Trophoblast cell (in vitro differentiated cells and primary cell): ENCODE measurements around the gene SAE1.
"Not testable (repeated sequence)": the region's sequence is repeated elsewhere in the genome, so short reads cannot be mapped to it uniquely, and the experiment has no call there.

Source experiments
- DNase-seq, 2 donors: peaks; one replicate each; pipeline ENCODE4 v3.0.0-alpha.2; 2016
- H2AFZ ChIP-seq: 2 replicates; pipeline ENCODE4 v1.6.1; 2013; ENCODE audit warnings: low read length, moderate library complexity, mild to moderate bottlenecking; ENCODE audit not compliant: insufficient read depth, poor library complexity
- H2AK5ac ChIP-seq: 2 replicates; pipeline ENCODE4 v1.6.1; 2013; ENCODE audit warnings: mild to moderate bottlenecking, low read length
- H2BK120ac ChIP-seq: 2 replicates; pipeline ENCODE4 v1.6.1; 2013; ENCODE audit warnings: low read length, mild to moderate bottlenecking, moderate library complexity; ENCODE audit not compliant: insufficient read depth, poor library complexity
- H2BK12ac ChIP-seq: 2 replicates; pipeline ENCODE4 v1.6.1; 2013; ENCODE audit warnings: mild to moderate bottlenecking, low read length, moderate library complexity
- H2BK5ac ChIP-seq: 2 replicates; pipeline ENCODE4 v1.6.1; 2013; ENCODE audit warnings: low read length, low read depth, moderate library complexity, mild to moderate bottlenecking; ENCODE audit not compliant: poor library complexity
- H3K14ac ChIP-seq: 2 replicates; pipeline ENCODE4 v1.6.1; 2013; ENCODE audit warnings: mild to moderate bottlenecking, low read length
- H3K18ac ChIP-seq: 2 replicates; pipeline ENCODE4 v1.6.1; 2013; ENCODE audit warnings: mild to moderate bottlenecking, low read length
- H3K23ac ChIP-seq: 2 replicates; pipeline ENCODE4 v1.6.1; 2013; ENCODE audit warnings: low read length
- H3K27ac ChIP-seq: 2 replicates; pipeline ENCODE4 v1.5.1; 2013; ENCODE audit warnings: low read depth, mild to moderate bottlenecking, inconsistent platforms, low read length, moderate library complexity
- H3K27me3 ChIP-seq: 2 replicates; pipeline ENCODE4 v1.6.1; 2013; ENCODE audit warnings: inconsistent platforms, mild to moderate bottlenecking, low read length, moderate library complexity; ENCODE audit not compliant: insufficient read depth
- H3K36me3 ChIP-seq, 2 experiments: 1 replicate in 1 of 2; 2 replicates in 1 of 2; pipeline ENCODE4 v1.6.1; 2013; ENCODE audit warnings: low read length in 2 of 2, mild to moderate bottlenecking in 2 of 2, moderate library complexity in 1 of 2; ENCODE audit not compliant: insufficient read depth in 2 of 2, control insufficient read depth in 1 of 2
- H3K4ac ChIP-seq: 2 replicates; pipeline ENCODE4 v1.6.1; 2013; ENCODE audit warnings: low read depth, mild to moderate bottlenecking, low read length, moderate library complexity
- H3K4me1 ChIP-seq, 2 experiments: 1 replicate in 1 of 2; 2 replicates in 1 of 2; pipeline ENCODE4 v1.6.1; 2013; ENCODE audit warnings: low read length in 2 of 2, mild to moderate bottlenecking in 2 of 2, moderate library complexity in 1 of 2; ENCODE audit not compliant: insufficient read depth in 2 of 2, control insufficient read depth in 1 of 2
- H3K4me2 ChIP-seq: 2 replicates; pipeline ENCODE4 v1.6.1; 2013; ENCODE audit warnings: inconsistent platforms, mild to moderate bottlenecking, low read length, moderate library complexity
- H3K4me3 ChIP-seq: 2 replicates; pipeline ENCODE4 v1.5.1; 2013; ENCODE audit warnings: mild to moderate bottlenecking, low read depth, low read length, inconsistent platforms
- H3K79me1 ChIP-seq: one replicate; pipeline ENCODE4 v1.6.1; 2013; ENCODE audit warnings: low read length
- H3K79me2 ChIP-seq: 2 replicates; pipeline ENCODE4 v1.6.1; 2013; ENCODE audit warnings: low read length, mild to moderate bottlenecking; ENCODE audit not compliant: control insufficient read depth, insufficient read depth, poor library complexity
- H3K9ac ChIP-seq: 2 replicates; pipeline ENCODE4 v1.6.1; 2013; ENCODE audit warnings: mild to moderate bottlenecking, low read length
- H3K9me3 ChIP-seq: 2 replicates; pipeline ENCODE4 v1.6.1; 2013; ENCODE audit warnings: low read depth, mild to moderate bottlenecking, control low read depth, inconsistent platforms, low read length; ENCODE audit not compliant: insufficient read depth
- H4K12ac ChIP-seq: 2 replicates; pipeline ENCODE4 v1.6.1; 2013; ENCODE audit warnings: low read depth, mild to moderate bottlenecking, low read length, moderate library complexity
- H4K8ac ChIP-seq: 2 replicates; pipeline ENCODE4 v1.6.1; 2013; ENCODE audit warnings: low read depth, mild to moderate bottlenecking, low read length, moderate library complexity
- H4K91ac ChIP-seq: one replicate; pipeline ENCODE4 v1.6.1; 2013; ENCODE audit warnings: low read depth, mild to moderate bottlenecking, low read length, moderate library complexity
- WGBS: extraction: QIAGEN DNeasy Blood & Tissue Kit; methylation state at CpG from one replicate; pipeline ENCODE4 v1.1.7; 2013; ENCODE audit warnings: missing lambda C conversion rate; ENCODE audit not compliant: insufficient read length, insufficient coverage; ENCODE audit errors: extremely low coverage; 5-methylcytosine and 5-hydroxymethylcytosine counted together

SAE1 gene

DNA sequence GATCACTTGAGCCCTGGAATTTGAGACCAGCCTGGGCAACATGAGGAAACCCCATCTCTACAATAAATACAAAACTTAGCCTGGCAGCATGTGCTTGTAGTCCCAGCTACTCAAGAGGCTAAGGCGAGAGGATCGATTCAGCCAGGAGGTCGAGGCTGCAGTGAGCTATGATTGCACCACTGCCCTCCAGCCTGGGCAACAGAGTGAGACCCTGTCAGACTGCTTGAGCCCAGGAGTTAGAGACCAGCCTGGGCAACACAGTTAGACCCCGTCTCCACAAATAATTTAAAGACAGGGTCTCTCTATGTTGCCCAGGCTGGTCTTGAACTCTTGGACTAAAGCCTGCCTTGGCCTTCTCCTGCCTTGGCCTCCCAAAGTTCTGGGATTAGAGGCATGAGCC is 29.5 kb upstream of the SAE1 start:
- H2AFZ ChIP-seq, H3K27ac ChIP-seq, H3K4ac ChIP-seq, H4K8ac ChIP-seq, H4K12ac ChIP-seq, H4K91ac ChIP-seq, H3K18ac ChIP-seq, H2BK120ac ChIP-seq, H3K4me2 ChIP-seq, H3K9me3 ChIP-seq, DNase-seq, H3K27me3 ChIP-seq, H3K14ac ChIP-seq, H3K23ac ChIP-seq, H3K9ac ChIP-seq, H3K79me2 ChIP-seq, H2AK5ac ChIP-seq, H3K79me1 ChIP-seq, H3K4me3 ChIP-seq, H2BK12ac ChIP-seq, H2BK5ac ChIP-seq: not testable (repeated sequence)
- H3K4me1 ChIP-seq: peaks cover 0 to 15% of the 10 kb centered on the region in 2 experiments
- H3K36me3 ChIP-seq: peaks cover 15 to 19% of the 10 kb centered on the region in 2 experiments
- WGBS: no CpG with 5 or more reads among the region's 4 CpGs

DNA sequence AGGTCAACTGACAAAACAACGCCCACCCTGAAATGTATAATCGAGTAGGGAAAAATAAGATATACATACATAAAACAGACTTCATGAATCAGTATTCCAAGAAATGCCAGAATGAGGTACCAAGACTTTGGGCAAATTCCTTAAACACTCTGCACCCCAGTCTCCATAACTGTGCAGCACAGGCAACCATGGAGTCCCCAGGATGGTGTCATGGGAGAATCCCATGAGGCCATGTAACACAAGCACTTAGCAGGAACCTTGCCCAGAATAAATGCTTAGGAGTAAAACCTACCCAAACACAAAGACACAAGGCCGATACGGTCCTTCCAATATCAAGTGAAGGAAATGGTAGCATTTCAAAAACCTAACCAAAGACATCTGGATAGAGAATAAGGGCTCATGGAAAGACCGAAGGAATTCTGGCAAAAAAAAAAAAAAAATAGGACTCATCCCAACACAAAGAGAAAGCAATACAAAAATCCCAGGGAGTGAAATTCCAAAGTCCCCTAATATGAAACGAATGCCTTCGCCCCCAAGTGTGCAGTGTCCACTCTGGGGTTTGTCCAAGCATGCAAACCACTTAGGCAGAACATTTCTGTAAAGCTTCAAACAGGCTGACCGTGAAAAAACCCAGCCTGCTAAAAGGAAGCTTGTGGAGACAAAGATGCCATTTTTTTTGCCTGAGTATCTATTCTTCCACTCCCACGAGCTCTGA is 28.1 kb upstream of the SAE1 start:
- Histone ChIP-seq H3K23ac (no peak overlapping the region), H4K8ac (no peak overlapping the region), H3K9ac (no peak overlapping the region), H3K4me3 (no peak overlapping the region), H3K79me2 (peaks cover 7% of the 10 kb centered on the region), H3K4ac (no peak overlapping the region), H4K12ac (no peak overlapping the region), H2AFZ (no peak overlapping the region), H3K27ac (no peak overlapping the region), H4K91ac (no peak overlapping the region), H3K27me3 (no peaks in the 10 kb centered on the region), H3K79me1 (peaks cover 2% of the 10 kb centered on the region), H2AK5ac (no peak overlapping the region), H2BK5ac (no peak overlapping the region), H2BK120ac (no peak overlapping the region), H3K9me3 (no peaks in the 10 kb centered on the region), H3K4me2 (no peak overlapping the region), H3K4me1 (peaks cover 9 to 15% of the 10 kb centered on the region in 2 experiments), H3K14ac (no peak overlapping the region), H2BK12ac (no peak overlapping the region), H3K18ac (no peak overlapping the region), H3K36me3 (peaks cover 13% of the 10 kb centered on the region in 2 experiments)
- DNase-seq: no peak
- no CpG with 5 or more reads among the region's 9 CpGs for WGBS

DNA sequence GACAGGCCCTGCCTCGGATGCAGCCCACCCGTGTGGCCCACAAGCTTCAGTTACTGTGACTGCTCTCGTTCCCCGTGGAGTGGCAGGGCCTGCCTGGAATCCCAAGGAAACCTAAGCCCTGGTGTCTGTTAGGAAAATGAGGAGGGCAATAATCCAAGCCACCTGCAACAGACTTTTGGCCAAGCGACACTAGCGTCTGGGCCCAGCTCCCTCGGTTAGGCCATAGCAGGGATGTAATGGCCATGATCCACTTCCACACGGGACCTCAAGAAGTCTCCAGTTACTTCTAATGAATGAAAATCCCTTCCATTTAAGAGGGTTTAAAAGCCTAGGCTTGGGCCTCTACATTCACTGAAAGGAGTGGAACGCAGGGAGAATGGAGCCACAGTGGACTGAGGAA is 26.0 kb upstream of the SAE1 start:
- no peak overlapping the region for H4K91ac ChIP-seq
- no peak overlapping the region for H3K23ac ChIP-seq
- WGBS: no CpG with 5 or more reads among the region's 9 CpGs
- H3K79me2 ChIP-seq: peaks cover 4% of the 10 kb centered on the region
- H4K8ac ChIP-seq: no peak overlapping the region
- H3K36me3 ChIP-seq: peaks cover 13% of the 10 kb centered on the region in 2 experiments
- H3K27me3 ChIP-seq: no peaks in the 10 kb centered on the region
- no peak overlapping the region for H2BK12ac ChIP-seq
- H3K18ac ChIP-seq: no peak overlapping the region
- H2BK5ac ChIP-seq: no peak overlapping the region
- H3K79me1 ChIP-seq: no peaks in the 10 kb centered on the region
- no peak overlapping the region for H4K12ac ChIP-seq
- H3K9ac ChIP-seq: no peak overlapping the region
- no peak overlapping the region for H2BK120ac ChIP-seq
- no peak overlapping the region for H3K4me3 ChIP-seq
- no peak overlapping the region for H3K4me2 ChIP-seq
- no peaks in the 10 kb centered on the region for H3K9me3 ChIP-seq
- no peak overlapping the region for H3K14ac ChIP-seq
- no peak overlapping the region for H2AFZ ChIP-seq
- H3K4me1 ChIP-seq: peaks cover 9 to 10% of the 10 kb centered on the region in 2 experiments
- no peak overlapping the region for H3K27ac ChIP-seq
- no peak overlapping the region for H3K4ac ChIP-seq
- DNase-seq: no peak
- H2AK5ac ChIP-seq: no peak overlapping the region

DNA sequence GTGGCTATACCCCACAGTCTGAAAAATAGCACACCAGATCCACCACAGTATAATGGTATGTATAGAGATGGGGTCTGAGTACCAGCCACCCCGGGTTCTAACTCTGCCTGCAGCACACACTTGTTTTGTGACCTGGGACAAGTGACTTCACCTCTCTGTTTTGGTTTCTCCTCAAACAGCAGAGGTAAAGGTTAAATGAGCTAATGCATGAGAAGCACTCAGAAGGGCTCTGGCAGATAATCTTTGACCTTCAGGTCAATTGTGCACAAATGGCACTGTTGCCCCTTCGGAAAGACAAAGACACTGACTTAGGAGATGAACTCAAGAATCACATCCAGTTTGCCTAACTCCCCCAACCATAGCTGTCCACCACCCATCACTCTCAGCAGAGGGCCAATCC is 24.8 kb upstream of the SAE1 start:
- no peak for DNase-seq
- H2BK5ac ChIP-seq: no peak overlapping the region
- no peak overlapping the region for H4K91ac ChIP-seq
- peaks cover 2% of the 10 kb centered on the region for H3K79me1 ChIP-seq
- no peak overlapping the region for H2AK5ac ChIP-seq
- no peak overlapping the region for H2BK120ac ChIP-seq
- H3K14ac ChIP-seq: no peak overlapping the region
- H3K18ac ChIP-seq: no peak overlapping the region
- H3K23ac ChIP-seq: no peak overlapping the region
- no peak overlapping the region for H3K4me2 ChIP-seq
- no peaks in the 10 kb centered on the region for H3K27me3 ChIP-seq
- H3K79me2 ChIP-seq: peaks cover 4% of the 10 kb centered on the region
- H3K4ac ChIP-seq: peak overlapping the region; percentile 48
- no peak overlapping the region for H4K12ac ChIP-seq
- H3K36me3 ChIP-seq: peaks cover 12% of the 10 kb centered on the region in 2 experiments
- peaks cover 9 to 10% of the 10 kb centered on the region in 2 experiments for H3K4me1 ChIP-seq
- H4K8ac ChIP-seq: no peak overlapping the region
- H2BK12ac ChIP-seq: no peak overlapping the region
- WGBS: no CpG with 5 or more reads among the region's 2 CpGs
- no peak overlapping the region for H3K9ac ChIP-seq
- no peak overlapping the region for H2AFZ ChIP-seq
- no peak overlapping the region for H3K4me3 ChIP-seq
- H3K9me3 ChIP-seq: no peaks in the 10 kb centered on the region
- no peak overlapping the region for H3K27ac ChIP-seq
